ENCODE results near the gene TOPORS.

The TOPORS gene

GRCh38 chr9:32501868-32502267 lies 50.5 kb downstream of the TOPORS start:
- no peak for DNase-seq

- no peak for DNase-seq
Observed at GRCh38 chr9:32500768-32501167, 51.6 kb downstream of the TOPORS start.

GRCh38 chr9:32497921-32498320 lies 54.5 kb downstream of the TOPORS start:
- DNase-seq = no peak

- no peak for DNase-seq
Observed at GRCh38 chr9:32490601-32491000, 61.8 kb downstream of the TOPORS start.

Data from NCI-H1694 treated with DMSO at 0.1 percent for 48 hours (cell line).